ENCODE measurements around the gene CRMP1. TPM values are rescaled to one million over a fixed set of nuclear protein-coding genes. Genes with fewer than 3 reads are reported as not detected.

CRMP1 gene
- total RNA-seq: under 1 TPM in 2 of 4 donors, not detected in 2; 0.39 to 0.66 TPM

GRCh38 chr4:5893004-5893580 is at the start of gene CRMP1:
CRMP1 (minus strand) TSS chr4:5893086; CDS start chr4:5892969, 117 bp downstream.
- Histone ChIP-seq H3K36me3 (no peaks in the 10 kb centered on the region), H3K27ac (no peak within 1 kb of the TSS), H3K4me1 (no peaks in the 10 kb centered on the region), H3K9me3 (no peaks in the 10 kb centered on the region), H3K4me3 (no peak within 1 kb of the TSS), H3K27me3 (peaks cover 52 to 63% (median 60%) of the 10 kb centered on the region in 3 donors)
- TF ChIP-seq POLR2A (IDR thresholded peaks at IDR 0.05) (no peak), CTCF (IDR thresholded peaks at IDR 0.05 in 4 of 5, conservative IDR thresholded peaks at IDR 0.05 in 1 of 5) (no peak)
- intact Hi-C loops (cut with DNase I; ENCODE audit: low total_unique reads) (no loop called here), in situ Hi-C loops (cut with MboI; ENCODE audit: low sequenced_read_pairs in 4 of 4) (no loop called here)
- DNase-seq: no peak
- no peak for ATAC-seq

- intact Hi-C loops (cut with DNase I; ENCODE audit: low total_unique reads): no loop called here
- no peak overlapping the region for H3K4me3 ChIP-seq
- H3K9me3 ChIP-seq: no peaks in the 10 kb centered on the region
- H3K36me3 ChIP-seq: no peaks in the 10 kb centered on the region
- no peak for DNase-seq
- TF ChIP-seq POLR2A (IDR thresholded peaks at IDR 0.05) (no peak), CTCF (IDR thresholded peaks at IDR 0.05 in 4 of 5, conservative IDR thresholded peaks at IDR 0.05 in 1 of 5) (no peak)
- ATAC-seq: no peak
- peaks cover 0 to 4% (median 0%) of the 10 kb centered on the region in 3 donors for H3K27me3 ChIP-seq
- H3K27ac ChIP-seq: no peak overlapping the region
- in situ Hi-C loops (cut with MboI; ENCODE audit: low sequenced_read_pairs in 4 of 4): no loop called here
- H3K4me1 ChIP-seq: no peaks in the 10 kb centered on the region
Observed at GRCh38 chr4:5941601-5942000, 48.7 kb upstream of the CRMP1 start.

- Histone ChIP-seq H3K9me3 (no peaks in the 10 kb centered on the region), H3K27me3 (peaks cover 0 to 4% (median 0%) of the 10 kb centered on the region in 3 donors), H3K36me3 (no peaks in the 10 kb centered on the region), H3K4me3 (no peak overlapping the region), H3K27ac (no peak overlapping the region), H3K4me1 (no peaks in the 10 kb centered on the region)
- in situ Hi-C loops (cut with MboI; ENCODE audit: low sequenced_read_pairs in 4 of 4): no loop called here
- ATAC-seq: no peak
- TF ChIP-seq CTCF (IDR thresholded peaks at IDR 0.05 in 4 of 5, conservative IDR thresholded peaks at IDR 0.05 in 1 of 5) (no peak), POLR2A (IDR thresholded peaks at IDR 0.05) (no peak)
- no peak for DNase-seq
- intact Hi-C loops (cut with DNase I; ENCODE audit: low total_unique reads): no loop called here
Observed at GRCh38 chr4:5940470-5941203, 47.8 kb upstream of the CRMP1 start.

DNA sequence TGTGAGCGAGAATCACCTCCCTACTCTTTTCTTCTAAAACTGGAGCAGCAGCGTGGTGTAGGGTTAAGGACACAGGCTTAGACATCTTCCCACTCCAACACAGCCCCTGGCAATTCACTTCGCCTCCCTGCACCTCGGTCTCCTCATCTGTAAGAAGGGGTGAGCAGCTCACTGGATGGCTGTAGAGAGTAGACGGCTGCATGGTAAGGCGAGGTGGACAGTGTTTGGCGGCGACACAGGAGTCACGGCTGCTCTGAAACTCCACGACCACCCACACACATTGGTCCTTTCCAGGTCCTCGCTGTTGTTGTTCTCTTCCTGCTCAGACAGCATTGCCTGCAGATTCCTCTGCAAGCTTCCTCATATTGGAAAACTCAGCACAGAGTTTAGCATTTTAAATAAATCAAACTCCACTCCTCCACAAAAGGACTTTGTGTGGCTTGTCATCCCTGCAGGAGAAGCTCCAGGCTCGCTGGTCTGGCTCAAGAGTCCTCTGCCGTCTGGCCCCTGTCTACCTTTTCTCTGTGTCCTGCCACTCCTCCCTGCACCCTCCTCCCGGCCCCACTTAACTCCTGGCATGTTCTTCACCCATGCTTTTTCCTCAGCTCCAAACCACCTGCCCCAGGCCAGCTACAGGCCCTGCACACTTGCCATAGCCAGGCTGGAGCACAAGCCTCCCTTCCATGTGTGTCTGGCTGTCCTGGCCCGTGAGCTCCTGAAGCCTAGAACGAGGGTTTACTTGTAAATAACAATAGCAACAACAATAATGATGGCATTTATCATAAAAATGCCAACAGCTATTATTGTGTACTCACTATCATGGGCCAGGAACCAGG is 41.3 kb upstream of the CRMP1 start:
- TF ChIP-seq POLR2A (IDR thresholded peaks at IDR 0.05) (no peak), CTCF (IDR thresholded peaks at IDR 0.05 in 4 of 5, conservative IDR thresholded peaks at IDR 0.05 in 1 of 5) (no peak)
- Histone ChIP-seq H3K4me3 (no peak overlapping the region), H3K27me3 (peaks cover 0 to 16% (median 13%) of the 10 kb centered on the region in 3 donors), H3K9me3 (no peaks in the 10 kb centered on the region), H3K4me1 (no peaks in the 10 kb centered on the region), H3K27ac (no peak overlapping the region), H3K36me3 (no peaks in the 10 kb centered on the region)
- intact Hi-C loops (cut with DNase I; ENCODE audit: low total_unique reads): no loop called here
- ATAC-seq (no peak), DNase-seq (no peak)
- in situ Hi-C loops (cut with MboI; ENCODE audit: low sequenced_read_pairs in 4 of 4): no loop called here

All from gastrocnemius medialis (tissue), 4 donors.